H1 (cell line): ENCODE measurements around the gene TNS3. TPM values are rescaled to one million over a fixed set of nuclear protein-coding genes. Genes with fewer than 3 reads are reported as not detected.

Experiments used
- CHD1 ChIP-seq: IDR thresholded peaks from 2 replicates; pipeline ENCODE4 v1.6.1; 2012; ENCODE audit warnings: low read depth, low read length, improper control_type of control experiment
- CHD2 ChIP-seq: IDR thresholded peaks from 2 replicates; pipeline ENCODE4 v1.6.1; 2012; ENCODE audit warnings: low read length, improper control_type of control experiment
- CREB1 ChIP-seq: IDR thresholded peaks from 2 replicates; pipeline ENCODE4 v1.6.1; 2012; ENCODE audit warnings: inconsistent platforms
- KDM4A ChIP-seq: IDR thresholded peaks from one replicate; pipeline ENCODE4 v1.7.1; 2012; ENCODE audit warnings: low read depth, mild to moderate bottlenecking, moderate library complexity, low read length, inconsistent platforms; ENCODE audit not compliant: severe bottlenecking
- MAFK ChIP-seq: IDR thresholded peaks from 2 replicates; pipeline ENCODE4 v1.6.1; 2012; ENCODE audit warnings: low read depth, mild to moderate bottlenecking, improper control_type of control experiment, low read length
- POLR2A ChIP-seq, 2 experiments: IDR thresholded peaks; 1 replicate in 1 of 2; 2 replicates in 1 of 2; pipeline ENCODE4 v1.6.1; 2011; ENCODE audit warnings: low read depth in 2 of 2, low read length in 2 of 2, mild to moderate bottlenecking in 2 of 2; ENCODE audit errors: control extremely low read depth in 1 of 2
- RXRA ChIP-seq: IDR thresholded peaks from 2 replicates; pipeline ENCODE4 v1.6.1; 2011; ENCODE audit warnings: low read depth, mild to moderate bottlenecking, low read length, moderate library complexity; ENCODE audit not compliant: insufficient read depth
- SIX5 ChIP-seq: IDR thresholded peaks from 2 replicates; pipeline ENCODE4 v1.6.1; 2011; ENCODE audit warnings: mild to moderate bottlenecking, low read depth, low read length
- TBP ChIP-seq: IDR thresholded peaks from 2 replicates; pipeline ENCODE4 v1.6.1; 2011; ENCODE audit warnings: low read depth, low read length, improper control_type of control experiment
- polyA plus RNA-seq, 7 experiments: library from polyadenylated mRNA; depleted of rRNA in 3 of 7; stranded (reverse) in 5 of 7; unstranded in 2 of 7; fragments of >200 nt in 5 of 7; fragments of 200-250 nt in 2 of 7; gene quantifications; 1 replicate in 5 of 7; 2 replicates in 1 of 7; 4 replicates in 1 of 7; pipeline versions ENCODE4 v1.2.1 to v1.2.3, GENCODE V29; 2011 to 2013; ENCODE audit warnings: missing spikeins in 2 of 7, mixed read lengths in 2 of 7
- total RNA-seq: library from RNA; stranded (reverse); fragmentation: NEBNext Ultra II Directional; extraction: Animal tissue kit (Norgen Biotek cat#: 25700); gene quantifications from 2 replicates; pipeline ENCODE4 v1.2.1, GENCODE V29; 2021
- TF ChIP-seq, protein P1 (sequence below): fragments of 300-600 bp; sonication (generic); IDR thresholded peaks from 2 replicates; pipeline ENCODE4 v1.7.1; 2012; ENCODE audit warnings: low read length, moderate library complexity, mild to moderate bottlenecking, inconsistent platforms; ENCODE audit not compliant: insufficient replicate concordance

The TNS3 gene
- total and polyA plus RNA-seq, 2 of the 8 experiments (the other 6 are each of a cell fraction or from before 2014, with no cell fraction given), result 11.9 to 24.2 TPM

- TF ChIP-seq, protein P1, sequence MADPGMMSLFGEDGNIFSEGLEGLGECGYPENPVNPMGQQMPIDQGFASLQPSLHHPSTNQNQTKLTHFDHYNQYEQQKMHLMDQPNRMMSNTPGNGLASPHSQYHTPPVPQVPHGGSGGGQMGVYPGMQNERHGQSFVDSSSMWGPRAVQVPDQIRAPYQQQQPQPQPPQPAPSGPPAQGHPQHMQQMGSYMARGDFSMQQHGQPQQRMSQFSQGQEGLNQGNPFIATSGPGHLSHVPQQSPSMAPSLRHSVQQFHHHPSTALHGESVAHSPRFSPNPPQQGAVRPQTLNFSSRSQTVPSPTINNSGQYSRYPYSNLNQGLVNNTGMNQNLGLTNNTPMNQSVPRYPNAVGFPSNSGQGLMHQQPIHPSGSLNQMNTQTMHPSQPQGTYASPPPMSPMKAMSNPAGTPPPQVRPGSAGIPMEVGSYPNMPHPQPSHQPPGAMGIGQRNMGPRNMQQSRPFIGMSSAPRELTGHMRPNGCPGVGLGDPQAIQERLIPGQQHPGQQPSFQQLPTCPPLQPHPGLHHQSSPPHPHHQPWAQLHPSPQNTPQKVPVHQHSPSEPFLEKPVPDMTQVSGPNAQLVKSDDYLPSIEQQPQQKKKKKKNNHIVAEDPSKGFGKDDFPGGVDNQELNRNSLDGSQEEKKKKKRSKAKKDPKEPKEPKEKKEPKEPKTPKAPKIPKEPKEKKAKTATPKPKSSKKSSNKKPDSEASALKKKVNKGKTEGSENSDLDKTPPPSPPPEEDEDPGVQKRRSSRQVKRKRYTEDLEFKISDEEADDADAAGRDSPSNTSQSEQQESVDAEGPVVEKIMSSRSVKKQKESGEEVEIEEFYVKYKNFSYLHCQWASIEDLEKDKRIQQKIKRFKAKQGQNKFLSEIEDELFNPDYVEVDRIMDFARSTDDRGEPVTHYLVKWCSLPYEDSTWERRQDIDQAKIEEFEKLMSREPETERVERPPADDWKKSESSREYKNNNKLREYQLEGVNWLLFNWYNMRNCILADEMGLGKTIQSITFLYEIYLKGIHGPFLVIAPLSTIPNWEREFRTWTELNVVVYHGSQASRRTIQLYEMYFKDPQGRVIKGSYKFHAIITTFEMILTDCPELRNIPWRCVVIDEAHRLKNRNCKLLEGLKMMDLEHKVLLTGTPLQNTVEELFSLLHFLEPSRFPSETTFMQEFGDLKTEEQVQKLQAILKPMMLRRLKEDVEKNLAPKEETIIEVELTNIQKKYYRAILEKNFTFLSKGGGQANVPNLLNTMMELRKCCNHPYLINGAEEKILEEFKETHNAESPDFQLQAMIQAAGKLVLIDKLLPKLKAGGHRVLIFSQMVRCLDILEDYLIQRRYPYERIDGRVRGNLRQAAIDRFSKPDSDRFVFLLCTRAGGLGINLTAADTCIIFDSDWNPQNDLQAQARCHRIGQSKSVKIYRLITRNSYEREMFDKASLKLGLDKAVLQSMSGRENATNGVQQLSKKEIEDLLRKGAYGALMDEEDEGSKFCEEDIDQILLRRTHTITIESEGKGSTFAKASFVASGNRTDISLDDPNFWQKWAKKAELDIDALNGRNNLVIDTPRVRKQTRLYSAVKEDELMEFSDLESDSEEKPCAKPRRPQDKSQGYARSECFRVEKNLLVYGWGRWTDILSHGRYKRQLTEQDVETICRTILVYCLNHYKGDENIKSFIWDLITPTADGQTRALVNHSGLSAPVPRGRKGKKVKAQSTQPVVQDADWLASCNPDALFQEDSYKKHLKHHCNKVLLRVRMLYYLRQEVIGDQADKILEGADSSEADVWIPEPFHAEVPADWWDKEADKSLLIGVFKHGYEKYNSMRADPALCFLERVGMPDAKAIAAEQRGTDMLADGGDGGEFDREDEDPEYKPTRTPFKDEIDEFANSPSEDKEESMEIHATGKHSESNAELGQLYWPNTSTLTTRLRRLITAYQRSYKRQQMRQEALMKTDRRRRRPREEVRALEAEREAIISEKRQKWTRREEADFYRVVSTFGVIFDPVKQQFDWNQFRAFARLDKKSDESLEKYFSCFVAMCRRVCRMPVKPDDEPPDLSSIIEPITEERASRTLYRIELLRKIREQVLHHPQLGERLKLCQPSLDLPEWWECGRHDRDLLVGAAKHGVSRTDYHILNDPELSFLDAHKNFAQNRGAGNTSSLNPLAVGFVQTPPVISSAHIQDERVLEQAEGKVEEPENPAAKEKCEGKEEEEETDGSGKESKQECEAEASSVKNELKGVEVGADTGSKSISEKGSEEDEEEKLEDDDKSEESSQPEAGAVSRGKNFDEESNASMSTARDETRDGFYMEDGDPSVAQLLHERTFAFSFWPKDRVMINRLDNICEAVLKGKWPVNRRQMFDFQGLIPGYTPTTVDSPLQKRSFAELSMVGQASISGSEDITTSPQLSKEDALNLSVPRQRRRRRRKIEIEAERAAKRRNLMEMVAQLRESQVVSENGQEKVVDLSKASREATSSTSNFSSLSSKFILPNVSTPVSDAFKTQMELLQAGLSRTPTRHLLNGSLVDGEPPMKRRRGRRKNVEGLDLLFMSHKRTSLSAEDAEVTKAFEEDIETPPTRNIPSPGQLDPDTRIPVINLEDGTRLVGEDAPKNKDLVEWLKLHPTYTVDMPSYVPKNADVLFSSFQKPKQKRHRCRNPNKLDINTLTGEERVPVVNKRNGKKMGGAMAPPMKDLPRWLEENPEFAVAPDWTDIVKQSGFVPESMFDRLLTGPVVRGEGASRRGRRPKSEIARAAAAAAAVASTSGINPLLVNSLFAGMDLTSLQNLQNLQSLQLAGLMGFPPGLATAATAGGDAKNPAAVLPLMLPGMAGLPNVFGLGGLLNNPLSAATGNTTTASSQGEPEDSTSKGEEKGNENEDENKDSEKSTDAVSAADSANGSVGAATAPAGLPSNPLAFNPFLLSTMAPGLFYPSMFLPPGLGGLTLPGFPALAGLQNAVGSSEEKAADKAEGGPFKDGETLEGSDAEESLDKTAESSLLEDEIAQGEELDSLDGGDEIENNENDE, result no peak
- TF ChIP-seq RXRA (no peak), CREB1 (no peak), SIX5 (no peak), MAFK (no peak), CHD2 (no peak), TBP (no peak), POLR2A (IDR thresholded peaks at IDR 0.05; ENCODE audit: control extremely low read depth in 1 of 2, low read depth in 2 of 2, low read length in 2 of 2) (no peak), CHD1 (no peak), KDM4A (no peak)
These were observed 18.4 kb downstream of the TNS3 start (continued) for GRCh38 chr7:47563521-47563920.
